Measurements from ENCODE around the gene C12orf43. TPM values are rescaled to one million over a fixed set of nuclear protein-coding genes. Genes with fewer than 3 reads are reported as not detected.
"Not testable (repeated sequence)": the region's sequence is repeated elsewhere in the genome, so short reads cannot be mapped to it uniquely, and the experiment has no call there.

C12orf43 gene, protein sequence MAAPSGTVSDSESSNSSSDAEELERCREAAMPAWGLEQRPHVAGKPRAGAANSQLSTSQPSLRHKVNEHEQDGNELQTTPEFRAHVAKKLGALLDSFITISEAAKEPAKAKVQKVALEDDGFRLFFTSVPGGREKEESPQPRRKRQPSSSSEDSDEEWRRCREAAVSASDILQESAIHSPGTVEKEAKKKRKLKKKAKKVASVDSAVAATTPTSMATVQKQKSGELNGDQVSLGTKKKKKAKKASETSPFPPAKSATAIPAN
- 10 to 100 TPM; 16.1 to 17.3 TPM for total RNA-seq
- total RNA-seq: 21.7 to 25.1 reads per million in 2 donors

DNA sequence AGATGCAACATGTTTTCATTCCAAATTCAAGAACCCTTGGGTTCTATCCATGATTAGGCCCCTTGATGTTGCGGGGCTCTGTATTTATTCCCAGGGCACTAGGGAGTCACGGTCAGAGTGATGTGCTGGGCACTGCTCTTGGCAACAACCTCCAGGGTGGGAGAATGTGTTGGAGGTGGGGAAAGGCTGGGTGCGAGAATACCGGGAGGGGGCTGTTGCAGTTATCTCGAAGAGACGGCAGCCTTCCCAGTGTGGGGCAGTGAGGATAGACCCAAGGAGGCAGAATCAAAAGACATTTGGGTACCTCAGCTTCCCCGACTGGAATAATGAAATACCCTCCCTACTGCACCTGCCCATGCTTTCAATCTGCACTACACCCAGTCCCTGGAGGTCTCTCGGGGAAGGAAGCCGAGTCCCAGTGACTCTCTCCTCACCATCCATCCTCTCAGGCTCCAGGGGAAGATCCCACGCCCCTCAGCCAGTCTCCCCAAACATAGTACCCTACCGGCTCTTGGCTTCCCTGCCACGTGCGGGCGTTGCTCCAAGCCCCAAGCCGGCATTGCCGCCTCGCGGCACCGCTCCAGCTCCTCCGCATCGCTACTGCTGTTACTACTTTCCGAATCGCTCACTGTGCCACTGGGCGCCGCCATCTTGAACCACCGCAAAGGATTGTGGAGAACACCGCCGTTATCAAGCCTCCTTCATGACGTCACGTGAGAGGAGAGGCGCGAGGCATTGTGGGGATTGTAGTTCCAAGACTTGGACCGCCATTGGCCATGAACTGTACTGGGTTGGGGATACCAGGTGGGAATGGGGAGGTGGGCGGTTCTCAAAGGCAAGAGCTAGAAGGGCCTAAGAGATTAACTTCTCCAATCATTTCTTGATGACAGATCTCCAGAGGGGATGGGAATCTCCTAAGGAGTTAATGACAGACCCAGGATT lies at the start of gene C12orf43:
Gene C12orf43, minus strand, starts transcription at position 663 of the 942 bp plus-strand sequence. Its CDS starts 13 bp downstream, at position 650.
- ATAC-seq (peak; percentile 98), DNase-seq (peak; percentile 69 to 87 (median 77))
- H3K27me3 Mint-ChIP-seq: no peaks in the 10 kb centered on the region
- H3K9me3 ChIP-seq (ENCODE audit: control insufficient read depth, low read length, poor library complexity, severe bottlenecking): no peaks in the 10 kb centered on the region
- peak within 1 kb of the TSS; percentile 100 for H3K4me3 Mint-ChIP-seq
- H3K36me3 Mint-ChIP-seq (ENCODE audit: low read depth): peaks cover 7% of the 10 kb centered on the region
- peaks cover 22% of the 10 kb centered on the region for H3K4me1 Mint-ChIP-seq
- peak within 1 kb of the TSS; percentile 98 for H3K27ac Mint-ChIP-seq

DNA sequence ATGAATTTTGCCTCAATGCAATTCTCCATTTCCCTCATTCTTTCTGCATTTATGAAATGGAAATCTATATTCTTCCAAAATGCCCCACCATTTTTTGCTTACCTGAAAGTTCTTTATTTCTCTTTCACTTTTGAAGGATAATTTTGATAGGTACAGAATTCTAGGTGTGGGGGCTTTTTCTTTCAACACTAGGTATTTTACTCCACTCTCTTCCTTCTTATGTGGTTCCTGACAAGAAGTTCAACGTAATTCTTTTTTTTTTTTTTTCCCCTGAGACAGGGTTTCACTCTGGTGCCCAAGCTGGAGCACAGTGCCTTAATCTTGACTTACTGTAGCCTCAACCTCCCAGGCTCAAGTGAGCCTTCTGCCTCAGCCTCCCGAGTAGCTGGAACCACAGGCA lies 49.1 kb upstream of the C12orf43 start:
- no peaks in the 10 kb centered on the region for H3K36me3 Mint-ChIP-seq (ENCODE audit: low read depth)
- H3K4me1 Mint-ChIP-seq: peaks cover 5% of the 10 kb centered on the region
- H3K9me3 ChIP-seq (ENCODE audit: control insufficient read depth, low read length, poor library complexity, severe bottlenecking): no peaks in the 10 kb centered on the region
- DNase-seq (no peak), ATAC-seq (no peak)
- H3K4me3 Mint-ChIP-seq: no peak overlapping the region
- peak overlapping the region; percentile 27 for H3K27ac Mint-ChIP-seq
- H3K27me3 Mint-ChIP-seq: no peaks in the 10 kb centered on the region

DNA sequence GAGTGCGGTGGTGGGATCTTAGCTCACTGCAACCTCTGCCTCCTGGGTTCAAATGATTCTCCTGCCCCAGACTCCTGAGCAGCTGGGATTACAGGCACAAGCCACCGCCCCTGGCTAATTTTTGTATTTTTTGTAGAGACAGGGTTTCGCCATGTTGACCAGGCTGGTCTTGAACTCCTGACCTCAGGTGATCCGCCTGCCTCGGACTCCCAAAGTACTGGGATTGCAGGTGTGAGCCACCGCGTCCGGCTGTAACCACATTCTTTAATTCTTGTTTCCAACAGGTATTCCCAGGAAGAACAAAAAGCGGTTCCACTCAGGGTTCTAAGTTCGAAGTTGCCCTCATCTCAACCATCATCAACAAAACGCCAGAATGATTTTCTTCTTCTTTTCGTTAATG lies 48.3 kb upstream of the C12orf43 start:
- H3K27me3 Mint-ChIP-seq; ATAC-seq; H3K36me3 Mint-ChIP-seq (ENCODE audit: low read depth); H3K27ac Mint-ChIP-seq; H3K4me3 Mint-ChIP-seq; H3K9me3 ChIP-seq (ENCODE audit: control insufficient read depth, low read length, poor library complexity, severe bottlenecking); H3K4me1 Mint-ChIP-seq; DNase-seq: not testable (repeated sequence)

DNA sequence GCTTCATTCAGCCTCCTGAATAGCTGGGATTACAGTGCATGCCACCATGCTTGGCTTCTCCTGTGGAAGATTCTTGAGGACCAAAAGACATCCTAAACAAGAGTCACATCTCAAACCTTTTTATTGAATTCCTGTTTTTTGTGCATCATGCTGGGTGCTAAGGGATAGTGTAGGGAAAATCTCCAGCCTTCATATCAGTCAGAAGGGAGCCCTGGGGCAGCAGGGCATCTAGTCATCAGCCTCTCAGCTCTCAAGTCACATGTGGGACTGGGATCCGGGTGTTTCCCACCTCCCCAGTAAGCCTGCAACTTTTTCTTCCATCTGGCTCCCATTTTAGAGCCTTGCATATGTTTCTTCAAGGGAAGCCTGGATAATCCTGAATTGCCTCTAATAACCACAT lies 47.8 kb upstream of the C12orf43 start:
- Mint-ChIP-seq H3K4me3 (no peak overlapping the region), H3K36me3 (ENCODE audit: low read depth) (no peaks in the 10 kb centered on the region), H3K4me1 (peaks cover 10% of the 10 kb centered on the region), H3K27ac (no peak overlapping the region), H3K27me3 (no peaks in the 10 kb centered on the region)
- no peak for ATAC-seq
- DNase-seq: no peak
- H3K9me3 ChIP-seq (ENCODE audit: control insufficient read depth, low read length, poor library complexity, severe bottlenecking): no peaks in the 10 kb centered on the region

DNA sequence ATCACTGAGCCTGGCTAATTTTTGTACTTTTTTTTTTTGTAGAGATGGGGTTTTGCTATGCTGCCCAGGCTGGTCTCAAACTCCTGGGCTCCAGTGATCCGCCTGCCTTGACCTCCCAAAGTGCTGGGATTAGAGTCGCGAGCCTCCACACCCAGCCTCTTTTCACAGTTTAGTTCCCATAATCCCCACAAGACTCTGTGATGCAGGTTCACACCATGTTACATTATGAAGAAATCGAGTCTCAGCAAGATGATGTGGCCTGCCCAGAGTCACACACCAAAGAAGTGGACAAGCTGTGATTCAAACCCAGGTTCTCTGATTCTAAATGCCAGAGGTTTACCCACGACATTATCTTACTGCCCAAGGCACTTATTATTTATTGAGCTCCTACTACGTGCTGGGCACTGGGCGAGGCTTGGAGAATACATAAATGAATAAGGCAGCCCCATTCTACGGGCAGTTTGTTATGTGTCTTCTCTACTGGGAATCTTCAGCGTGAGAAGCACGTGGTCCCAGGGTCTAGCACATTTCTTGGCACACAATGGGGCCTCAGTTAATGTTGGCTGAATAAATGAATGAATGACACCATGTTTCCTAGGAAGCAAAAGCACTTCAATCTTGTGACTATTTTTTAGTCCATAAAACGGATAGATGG lies 46.2 kb upstream of the C12orf43 start:
- Mint-ChIP-seq H3K4me1 (peaks cover 10% of the 10 kb centered on the region), H3K36me3 (ENCODE audit: low read depth) (no peaks in the 10 kb centered on the region), H3K4me3 (no peak overlapping the region), H3K27ac (no peak overlapping the region), H3K27me3 (no peaks in the 10 kb centered on the region)
- H3K9me3 ChIP-seq (ENCODE audit: control insufficient read depth, low read length, poor library complexity, severe bottlenecking): no peaks in the 10 kb centered on the region
- ATAC-seq: no peak
- no peak for DNase-seq

DNA sequence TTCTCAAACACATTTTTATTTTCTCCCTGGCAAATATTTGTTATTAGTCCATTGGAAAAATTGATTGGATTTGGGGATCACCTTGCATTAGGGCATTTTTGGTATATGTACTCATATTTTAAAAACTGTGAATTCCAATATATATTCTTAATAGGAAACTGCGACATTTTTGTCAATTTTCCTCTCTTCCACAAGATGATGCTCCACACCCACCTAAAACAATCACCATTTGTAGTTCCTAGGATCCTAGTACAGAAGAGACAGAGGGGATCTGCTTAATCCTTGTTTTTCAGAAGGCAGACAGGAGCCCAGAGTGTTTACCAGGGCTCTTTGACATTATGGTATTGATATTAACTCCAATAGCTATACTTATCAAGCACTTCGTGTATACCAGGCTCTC lies 45.5 kb upstream of the C12orf43 start:
- Mint-ChIP-seq H3K4me3 (no peak overlapping the region), H3K27ac (no peak overlapping the region)
- no peaks in the 10 kb centered on the region for H3K9me3 ChIP-seq (ENCODE audit: control insufficient read depth, low read length, poor library complexity, severe bottlenecking)

DNA sequence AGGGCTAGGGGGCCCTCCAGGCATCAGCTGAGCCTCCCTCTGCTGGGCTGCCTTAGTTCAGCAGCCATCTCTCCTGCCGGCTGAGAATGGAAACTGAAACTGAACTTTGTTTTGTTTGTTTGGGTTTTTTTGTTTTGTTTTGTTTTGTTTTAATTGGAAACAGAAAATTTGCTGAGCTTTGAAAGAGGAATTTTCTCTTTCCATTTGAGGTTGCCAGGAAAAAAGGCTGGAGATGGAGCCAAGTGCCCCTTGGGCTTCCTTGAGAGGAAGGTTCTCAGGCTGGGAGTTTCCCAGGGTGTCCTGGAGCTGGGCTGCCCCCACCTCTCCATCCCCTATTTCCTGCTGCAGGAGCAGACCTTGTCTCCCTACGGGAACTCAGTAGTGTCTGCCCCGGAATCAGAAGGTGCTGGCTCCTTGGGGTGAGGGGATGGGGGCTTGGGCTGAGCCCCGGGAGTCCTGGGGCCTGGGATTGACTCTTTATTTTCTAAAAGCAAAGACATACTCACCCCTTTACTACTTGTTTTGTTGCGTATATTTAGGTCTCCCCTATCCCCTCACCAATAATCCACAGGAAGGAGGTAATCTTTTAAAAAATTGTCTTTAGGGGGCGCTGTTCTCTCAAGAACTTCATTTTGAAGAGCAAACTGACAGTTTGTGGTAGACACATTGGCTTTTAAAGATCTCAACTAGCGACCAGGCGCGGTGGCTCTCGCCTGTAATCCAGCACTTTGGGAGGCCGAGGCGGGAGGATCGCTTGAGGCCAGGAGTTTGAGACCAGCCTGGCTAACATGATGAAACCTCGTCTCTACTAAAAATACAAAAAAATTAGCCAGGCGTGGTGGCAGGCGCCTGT lies 44.1 kb upstream of the C12orf43 start:
- Mint-ChIP-seq H3K27ac (peak overlapping the region; percentile 97), H3K4me3 (peak overlapping the region; percentile 87), H3K27me3 (no peaks in the 10 kb centered on the region), H3K36me3 (ENCODE audit: low read depth) (no peaks in the 10 kb centered on the region), H3K4me1 (peaks cover 7% of the 10 kb centered on the region)
- no peaks in the 10 kb centered on the region for H3K9me3 ChIP-seq (ENCODE audit: control insufficient read depth, low read length, poor library complexity, severe bottlenecking)
- ATAC-seq (peak; percentile 96), DNase-seq (peak; percentile 32 to 41 (median 33))

More for the DNA sequence above, 45.5 kb upstream of the C12orf43 start:
- no peak for DNase-seq
- ATAC-seq: no peak
- H3K36me3 Mint-ChIP-seq (ENCODE audit: low read depth): no peaks in the 10 kb centered on the region
- no peaks in the 10 kb centered on the region for H3K27me3 Mint-ChIP-seq
- peaks cover 10% of the 10 kb centered on the region for H3K4me1 Mint-ChIP-seq

DNA sequence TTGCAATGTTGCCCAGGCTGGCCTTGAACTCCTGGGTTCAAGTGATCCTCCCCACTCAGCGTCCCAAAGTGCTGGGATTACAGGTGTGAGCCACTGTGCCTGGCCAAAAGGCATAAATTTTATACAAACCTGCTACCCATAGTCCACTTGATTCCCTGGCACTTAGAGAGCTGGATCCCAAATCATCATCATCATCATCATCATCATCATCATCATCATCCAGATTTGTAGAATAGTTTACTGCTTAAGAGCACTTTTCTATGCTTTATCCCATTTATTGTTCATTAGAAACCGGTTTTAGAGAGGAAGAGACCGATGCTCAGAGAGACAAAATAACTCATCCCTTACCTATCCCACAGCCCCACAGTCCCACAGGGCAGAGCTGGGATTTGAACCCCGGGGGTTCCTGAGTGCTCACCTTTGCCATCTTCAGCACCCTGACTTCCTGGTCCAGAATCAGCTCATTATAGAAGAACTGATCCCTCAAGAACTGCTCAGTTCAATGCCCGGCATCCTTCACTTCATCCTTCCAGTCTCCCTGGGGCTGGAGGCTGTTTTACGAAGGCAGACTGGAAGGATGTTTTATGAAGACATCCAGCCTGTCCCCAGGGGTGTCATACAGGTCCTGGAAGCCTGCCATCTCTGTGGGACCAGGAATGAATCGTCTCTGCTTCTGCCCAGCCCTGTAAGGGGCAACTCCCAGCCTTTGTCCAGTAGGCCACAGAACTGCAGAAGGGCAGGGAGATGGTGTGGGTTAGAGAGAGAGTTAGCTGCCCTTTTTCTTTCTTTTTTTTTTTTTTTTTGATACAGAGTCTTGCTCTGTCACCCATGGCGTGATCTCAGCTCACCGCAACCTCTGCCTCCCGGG lies 43.0 kb upstream of the C12orf43 start:
- no peaks in the 10 kb centered on the region for H3K9me3 ChIP-seq (ENCODE audit: control insufficient read depth, low read length, poor library complexity, severe bottlenecking)
- peak overlapping the region; percentile 97 for H3K27ac Mint-ChIP-seq
- peak overlapping the region; percentile 64 for H3K4me3 Mint-ChIP-seq
- H3K36me3 Mint-ChIP-seq (ENCODE audit: low read depth): no peaks in the 10 kb centered on the region
- DNase-seq (no peak), ATAC-seq (no peak)
- H3K27me3 Mint-ChIP-seq: no peaks in the 10 kb centered on the region
- peaks cover 7% of the 10 kb centered on the region for H3K4me1 Mint-ChIP-seq

DNA sequence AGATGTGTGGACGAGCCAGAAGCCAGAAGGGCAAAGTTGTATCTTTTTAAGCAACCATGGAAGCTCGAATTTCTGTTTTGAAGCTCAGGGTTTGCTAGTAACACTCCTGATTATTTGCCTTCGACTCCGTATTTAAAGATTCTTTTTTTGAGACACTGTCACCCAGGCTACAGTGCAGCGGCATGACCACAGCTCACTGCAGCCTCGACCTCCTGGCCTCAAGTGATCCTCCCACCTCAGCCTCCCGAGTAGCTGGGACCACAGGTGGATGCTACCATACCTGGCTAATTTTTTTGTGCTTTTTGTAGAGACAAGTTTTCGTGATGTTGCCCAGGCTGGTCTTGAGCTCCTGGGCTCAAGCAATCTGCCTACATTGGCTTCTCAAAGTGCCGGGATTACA lies 41.5 kb upstream of the C12orf43 start:
- H3K27me3 Mint-ChIP-seq: no peaks in the 10 kb centered on the region
- peaks cover 7% of the 10 kb centered on the region for H3K4me1 Mint-ChIP-seq
- DNase-seq: no peak
- H3K9me3 ChIP-seq (ENCODE audit: control insufficient read depth, low read length, poor library complexity, severe bottlenecking): no peaks in the 10 kb centered on the region
- H3K4me3 Mint-ChIP-seq: no peak overlapping the region
- H3K27ac Mint-ChIP-seq: peak overlapping the region; percentile 4
- ATAC-seq: no peak
- no peaks in the 10 kb centered on the region for H3K36me3 Mint-ChIP-seq (ENCODE audit: low read depth)

DNA sequence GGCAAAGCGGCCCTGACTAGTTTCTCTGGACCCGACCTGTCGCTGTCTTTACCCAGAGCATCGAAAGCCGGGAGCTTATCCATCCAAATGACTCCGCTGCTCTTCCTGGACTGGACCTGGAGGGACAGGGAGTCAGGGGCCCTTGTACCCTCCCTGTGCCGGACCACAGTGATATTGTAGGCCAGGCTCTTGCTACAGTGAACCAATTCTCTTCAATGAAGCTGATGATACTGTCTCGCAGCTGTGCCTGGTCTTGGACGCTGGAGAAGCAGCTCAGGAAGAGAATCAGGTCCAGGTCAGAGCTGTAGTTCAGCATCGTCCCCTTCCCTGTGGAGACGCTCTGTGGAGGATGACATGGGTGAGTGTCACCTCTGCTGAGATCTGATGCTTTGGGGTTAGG lies 37.4 kb upstream of the C12orf43 start:
- DNase-seq: no peak
- no peak overlapping the region for H3K4me3 Mint-ChIP-seq
- H3K27me3 Mint-ChIP-seq: peaks cover 10% of the 10 kb centered on the region
- H3K9me3 ChIP-seq (ENCODE audit: control insufficient read depth, low read length, poor library complexity, severe bottlenecking): no peaks in the 10 kb centered on the region
- no peaks in the 10 kb centered on the region for H3K4me1 Mint-ChIP-seq
- no peak overlapping the region for H3K27ac Mint-ChIP-seq
- ATAC-seq: no peak
- H3K36me3 Mint-ChIP-seq (ENCODE audit: low read depth): no peaks in the 10 kb centered on the region

DNA sequence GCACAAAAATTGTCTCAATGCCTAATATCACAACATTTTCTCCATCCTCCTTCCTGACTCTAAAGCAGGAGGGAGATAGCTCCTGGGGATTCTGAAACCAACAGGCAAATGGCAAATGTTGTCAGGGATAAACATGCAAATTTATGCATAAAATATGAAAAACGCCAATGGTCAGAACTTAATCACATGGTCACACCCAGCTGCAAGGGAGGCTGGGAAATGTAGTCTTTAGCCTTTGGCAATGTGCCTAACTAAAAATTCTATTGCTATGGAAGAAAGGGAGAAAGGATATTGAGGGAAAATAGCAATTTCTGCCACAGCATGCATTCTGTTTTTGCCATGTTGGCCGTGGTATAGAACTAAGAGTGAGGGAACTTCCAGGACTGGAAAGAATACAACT lies 34.4 kb upstream of the C12orf43 start:
- peaks cover 10% of the 10 kb centered on the region for H3K27me3 Mint-ChIP-seq
- DNase-seq (no peak), ATAC-seq (no peak)
- no peak overlapping the region for H3K4me3 Mint-ChIP-seq
- H3K4me1 Mint-ChIP-seq: peaks cover 3% of the 10 kb centered on the region
- H3K9me3 ChIP-seq (ENCODE audit: control insufficient read depth, low read length, poor library complexity, severe bottlenecking): no peaks in the 10 kb centered on the region
- no peaks in the 10 kb centered on the region for H3K36me3 Mint-ChIP-seq (ENCODE audit: low read depth)
- H3K27ac Mint-ChIP-seq: no peak overlapping the region

DNA sequence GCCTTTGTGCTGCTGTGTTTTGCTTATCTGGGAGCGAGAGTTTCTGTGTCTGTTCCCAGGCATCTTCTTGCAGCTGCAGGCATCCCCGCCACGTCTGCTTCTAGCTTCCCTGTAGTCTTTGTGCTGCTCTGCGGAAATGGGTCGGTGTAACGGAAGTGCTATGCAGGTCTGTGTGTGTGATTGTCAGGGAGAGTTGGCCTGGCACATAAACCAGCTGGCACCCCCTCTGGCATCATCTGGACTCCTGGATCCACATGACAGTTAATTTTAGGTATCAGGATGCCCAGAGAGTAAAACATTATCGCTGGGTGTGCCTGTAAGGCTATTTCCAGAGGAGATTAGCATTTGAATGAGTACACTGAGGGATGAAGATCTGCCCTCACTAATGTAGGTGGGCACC lies 32.2 kb upstream of the C12orf43 start:
- Mint-ChIP-seq H3K4me3 (peak overlapping the region; percentile 82), H3K36me3 (ENCODE audit: low read depth) (peaks cover 2% of the 10 kb centered on the region), H3K4me1 (peaks cover 11% of the 10 kb centered on the region), H3K27ac (peak overlapping the region; percentile 61), H3K27me3 (peaks cover 25% of the 10 kb centered on the region)
- H3K9me3 ChIP-seq (ENCODE audit: control insufficient read depth, low read length, poor library complexity, severe bottlenecking): no peaks in the 10 kb centered on the region
- peak; percentile 58 for ATAC-seq
- DNase-seq: no peak
